Astrocyte (in vitro differentiated cells and primary cell): ENCODE measurements around the gene GLRX. TPM values are rescaled to one million over a fixed set of nuclear protein-coding genes. Genes with fewer than 3 reads are reported as not detected.

ENCODE experiments used
- DNase-seq: peaks from one replicate; pipeline ENCODE4 v3.0.0-alpha.2; 2010; ENCODE audit warnings: low read depth
- FAIRE-seq: peaks from 2 replicates; lab custom pipeline; 2011; peaks lifted over from hg19 to GRCh38; lab: Jason Lieb, UNC
- H2AFZ ChIP-seq: 2 replicates; pipeline ENCODE4 v1.6.0; 2012; ENCODE audit warnings: low read depth, low read length, inconsistent platforms
- H3K27ac ChIP-seq: 2 replicates; pipeline ENCODE4 v1.5.1; 2011; ENCODE audit warnings: low read depth, low read length, inconsistent platforms
- H3K27me3 ChIP-seq: 2 replicates; pipeline ENCODE4 v1.6.0; 2011; ENCODE audit warnings: low read length, inconsistent platforms; ENCODE audit not compliant: insufficient read depth
- H3K36me3 ChIP-seq: 2 replicates; pipeline ENCODE4 v1.5.1; 2011; ENCODE audit warnings: low read length, inconsistent platforms; ENCODE audit not compliant: insufficient read depth
- H3K4me1 ChIP-seq: 2 replicates; pipeline ENCODE4 v1.5.1; 2011; ENCODE audit warnings: low read length, inconsistent platforms; ENCODE audit not compliant: insufficient read depth
- H3K4me2 ChIP-seq: 2 replicates; pipeline ENCODE4 v1.6.0; 2012; ENCODE audit warnings: low read length, inconsistent platforms
- H3K4me3 ChIP-seq: 2 replicates; pipeline ENCODE4 v1.5.1; 2011; ENCODE audit warnings: low read depth, mild to moderate bottlenecking, low read length, inconsistent platforms; ENCODE audit not compliant: insufficient read depth
- H3K79me2 ChIP-seq: 2 replicates; pipeline ENCODE4 v1.6.0; 2012; ENCODE audit warnings: mild to moderate bottlenecking, low read length, inconsistent platforms; ENCODE audit not compliant: insufficient read depth
- H3K9ac ChIP-seq: 2 replicates; pipeline ENCODE4 v1.6.0; 2012; ENCODE audit warnings: mild to moderate bottlenecking, low read length, inconsistent platforms
- H3K9me3 ChIP-seq: 2 replicates; pipeline ENCODE4 v1.5.1; 2012; ENCODE audit warnings: low read depth, mild to moderate bottlenecking, low read length, inconsistent platforms; ENCODE audit not compliant: insufficient read depth
- H4K20me1 ChIP-seq: 2 replicates; pipeline ENCODE4 v1.6.0; 2012; ENCODE audit warnings: low read length, inconsistent platforms; ENCODE audit not compliant: insufficient read depth
- H3K27ac Mint-ChIP-seq: one replicate; pipeline ENCODE4 v1.8.0; 2021; ENCODE audit warnings: mild to moderate bottlenecking, mixed read lengths; ENCODE audit not compliant: unreplicated experiment
- H3K27me3 Mint-ChIP-seq: one replicate; pipeline ENCODE4 v1.8.0; 2021; ENCODE audit warnings: low read depth, mixed read lengths; ENCODE audit not compliant: unreplicated experiment
- H3K36me3 Mint-ChIP-seq: one replicate; pipeline ENCODE4 v1.8.0; 2021; ENCODE audit warnings: low read depth, mixed read lengths; ENCODE audit not compliant: unreplicated experiment
- H3K4me1 Mint-ChIP-seq: one replicate; pipeline ENCODE4 v1.8.0; 2021; ENCODE audit warnings: low read depth, mixed read lengths; ENCODE audit not compliant: unreplicated experiment
- H3K4me3 Mint-ChIP-seq: one replicate; pipeline ENCODE4 v1.8.0; 2021; ENCODE audit warnings: mild to moderate bottlenecking, moderate library complexity, mixed read lengths; ENCODE audit not compliant: unreplicated experiment
- H3K9me3 Mint-ChIP-seq: one replicate; pipeline ENCODE4 v1.8.0; 2021; ENCODE audit warnings: mild to moderate bottlenecking, mixed read lengths; ENCODE audit not compliant: unreplicated experiment
- CTCF ChIP-seq: IDR thresholded peaks from 2 replicates; pipeline ENCODE4 v1.5.1; 2011; ENCODE audit warnings: low read depth, mild to moderate bottlenecking, inconsistent platforms, low read length, moderate library complexity; ENCODE audit not compliant: insufficient read depth
- EZH2 ChIP-seq: IDR thresholded peaks from 2 replicates; pipeline ENCODE4 v1.6.1; 2012; ENCODE audit warnings: mild to moderate bottlenecking, low read length, inconsistent platforms; ENCODE audit not compliant: insufficient read depth
- total RNA-seq: library from RNA; stranded (reverse); gene quantifications from 2 replicates; pipeline ENCODE4 v1.2.1, GENCODE V29; 2021

Gene GLRX
- total RNA-seq, 1 donor from 2014 or later, result 38.4 TPM

- Histone ChIP-seq H3K36me3 (no peaks in the 10 kb centered on the region), H4K20me1 (no peaks in the 10 kb centered on the region), H3K4me2 (no peak overlapping the region), H2AFZ (no peak overlapping the region), H3K4me1 (peaks cover 7% of the 10 kb centered on the region), H3K27me3 (no peaks in the 10 kb centered on the region), H3K79me2 (no peaks in the 10 kb centered on the region), H3K4me3 (no peak overlapping the region), H3K9me3 (peaks cover 2% of the 10 kb centered on the region), H3K9ac (no peak overlapping the region), H3K27ac (no peak overlapping the region)
- Mint-ChIP-seq H3K27ac (no peak overlapping the region), H3K27me3 (no peaks in the 10 kb centered on the region), H3K36me3 (peaks cover 10% of the 10 kb centered on the region), H3K9me3 (peaks cover 9% of the 10 kb centered on the region), H3K4me1 (peaks cover 26% of the 10 kb centered on the region), H3K4me3 (no peak overlapping the region)
- TF ChIP-seq EZH2 (no peak), CTCF (no peak)
- FAIRE-seq (no peak), DNase-seq (no peak)
Observed at GRCh38 chr5:95804736-95805539, 17.6 kb downstream of the GLRX start.

GRCh38 chr5:95803271-95804148 is 19.0 kb downstream of the GLRX start:
- Mint-ChIP-seq H3K27me3 (no peaks in the 10 kb centered on the region), H3K9me3 (peaks cover 9% of the 10 kb centered on the region), H3K27ac (no peak overlapping the region), H3K4me1 (peaks cover 15% of the 10 kb centered on the region), H3K36me3 (peaks cover 8% of the 10 kb centered on the region), H3K4me3 (no peak overlapping the region)
- H3K4me3 ChIP-seq, result no peak overlapping the region
- H3K9ac ChIP-seq, result no peak overlapping the region
- DNase-seq (no peak), FAIRE-seq (no peak)
- H3K79me2 ChIP-seq, result no peaks in the 10 kb centered on the region
- H3K36me3 ChIP-seq, result no peaks in the 10 kb centered on the region
- H3K27ac ChIP-seq, result no peak overlapping the region
- no peaks in the 10 kb centered on the region for H3K4me1 ChIP-seq
- H3K4me2 ChIP-seq, result no peak overlapping the region
- no peak for TF ChIP-seq EZH2
- TF ChIP-seq CTCF, result no peak
- H4K20me1 ChIP-seq, result no peaks in the 10 kb centered on the region
- H3K27me3 ChIP-seq, result no peaks in the 10 kb centered on the region
- H2AFZ ChIP-seq, result no peak overlapping the region
- H3K9me3 ChIP-seq, result peaks cover 2% of the 10 kb centered on the region
